HepG2 (cell line): Measurements from ENCODE around the gene XPNPEP1. TPM values are rescaled to one million over a fixed set of nuclear protein-coding genes. Genes with fewer than 3 reads are reported as not detected.

Source experiments
- ATAD3A ChIP-seq: sonication (generic); formaldehyde crosslinking; IDR thresholded peaks from 2 replicates; pipeline ENCODE4 v1.4.0; 2020; ENCODE audit warnings: missing genetic modification reagents
- NRL ChIP-seq: sonication (generic); formaldehyde crosslinking; IDR thresholded peaks from 2 replicates; pipeline ENCODE4 v1.5.0; 2020; ENCODE audit warnings: missing genetic modification reagents, mild to moderate bottlenecking, moderate library complexity, borderline replicate concordance
- PITX1 ChIP-seq: sonication (generic); formaldehyde crosslinking; IDR thresholded peaks from 2 replicates; pipeline ENCODE4 v1.5.1; 2020; ENCODE audit warnings: mild to moderate bottlenecking, missing genetic modification reagents
- ZNF598 ChIP-seq: sonication (generic); formaldehyde crosslinking; IDR thresholded peaks from 2 replicates; pipeline ENCODE4 v1.5.1; 2020; ENCODE audit warnings: mild to moderate bottlenecking, missing genetic modification reagents, borderline replicate concordance
- ZNF878 ChIP-seq: sonication (generic); formaldehyde crosslinking; IDR thresholded peaks from 2 replicates; pipeline ENCODE4 v1.8.1; 2023; ENCODE audit warnings: mild to moderate bottlenecking, missing genetic modification reagents, moderate library complexity
- polyA plus RNA-seq, 8 experiments: library from polyadenylated mRNA; depleted of rRNA in 3 of 8; stranded (reverse) in 7 of 8; unstranded in 1 of 8; fragments of >200 nt; fragmentation: Illumina TruSeq in 4 of 8; extraction: Trizol in 4 of 8; gene quantifications; 2 replicates each; pipeline versions ENCODE4 v1.2.1 to v1.2.3, GENCODE V29; 2011 to 2016; ENCODE audit warnings: low read depth in 4 of 8, missing spikeins in 1 of 8, mixed read lengths in 1 of 8; ENCODE audit not compliant: insufficient read depth in 1 of 8
- total RNA-seq, 5 experiments: library from RNA; depleted of rRNA; stranded (reverse); fragments of >200 nt; fragmentation: Illumina TruSeq; extraction: Trizol; gene quantifications; 2 replicates each; pipeline ENCODE4 v1.2.3, GENCODE V29; 2016; ENCODE audit warnings: low read depth in 1 of 5
- TF ChIP-seq, protein P1 (sequence below): IDR thresholded peaks from 2 replicates; pipeline ENCODE4 v1.6.1; 2012; ENCODE audit warnings: inconsistent platforms
- TF ChIP-seq, protein P2 (sequence below): sonication (generic); formaldehyde crosslinking; IDR thresholded peaks from 2 replicates; pipeline ENCODE4 v1.4.0; 2020; ENCODE audit warnings: missing genetic modification reagents
- TF ChIP-seq, protein P3 (sequence below), 2 experiments: sonication (generic) in 1 of 2; formaldehyde crosslinking in 1 of 2; IDR thresholded peaks; 2 replicates each; pipeline versions ENCODE4 v1.6.1 to v1.9.0; 2014 to 2022; ENCODE audit warnings: antibody characterized with exemption in 1 of 2, borderline replicate concordance in 1 of 2, inconsistent platforms in 1 of 2, low read depth in 1 of 2, missing genetic modification reagents in 1 of 2

Gene XPNPEP1
- total and polyA plus RNA-seq, 2 of the 13 experiments (the other 11 are each of a cell fraction or from before 2014, with no cell fraction given) = 30.3 to 55.5 TPM

DNA sequence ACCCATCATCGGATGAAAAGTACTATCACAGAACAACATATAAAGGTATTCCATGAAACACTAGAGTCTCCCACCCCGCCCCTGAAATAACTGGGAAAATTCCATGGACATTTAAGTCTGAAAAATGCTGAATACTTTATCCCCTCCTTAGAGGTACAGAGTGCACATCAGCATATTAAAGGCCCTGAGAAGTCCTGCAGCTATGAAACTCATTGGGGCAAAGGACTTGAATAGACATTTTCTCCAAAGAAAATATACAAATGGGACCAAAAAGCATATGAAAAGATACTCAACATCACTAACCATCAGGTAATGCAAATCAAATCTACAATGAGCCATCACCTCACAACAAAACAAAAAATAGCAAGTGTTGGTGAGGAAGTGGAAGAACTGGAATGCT, 18.9 kb downstream of the XPNPEP1 start (continued):
- TF ChIP-seq ZNF878 (CRISPR knock-in tag) (no peak), ZNF598 (CRISPR knock-in tag) (no peak), PITX1 (CRISPR knock-in tag) (no peak), NRL (CRISPR knock-in tag) (no peak), ATAD3A (CRISPR knock-in tag) (no peak)
- TF ChIP-seq, protein P1, sequence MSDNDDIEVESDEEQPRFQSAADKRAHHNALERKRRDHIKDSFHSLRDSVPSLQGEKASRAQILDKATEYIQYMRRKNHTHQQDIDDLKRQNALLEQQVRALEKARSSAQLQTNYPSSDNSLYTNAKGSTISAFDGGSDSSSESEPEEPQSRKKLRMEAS = no peak
- TF ChIP-seq, protein P2, sequence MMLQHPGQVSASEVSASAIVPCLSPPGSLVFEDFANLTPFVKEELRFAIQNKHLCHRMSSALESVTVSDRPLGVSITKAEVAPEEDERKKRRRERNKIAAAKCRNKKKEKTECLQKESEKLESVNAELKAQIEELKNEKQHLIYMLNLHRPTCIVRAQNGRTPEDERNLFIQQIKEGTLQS (CRISPR knock-in tag) = no peak
- TF ChIP-seq, protein P3, sequence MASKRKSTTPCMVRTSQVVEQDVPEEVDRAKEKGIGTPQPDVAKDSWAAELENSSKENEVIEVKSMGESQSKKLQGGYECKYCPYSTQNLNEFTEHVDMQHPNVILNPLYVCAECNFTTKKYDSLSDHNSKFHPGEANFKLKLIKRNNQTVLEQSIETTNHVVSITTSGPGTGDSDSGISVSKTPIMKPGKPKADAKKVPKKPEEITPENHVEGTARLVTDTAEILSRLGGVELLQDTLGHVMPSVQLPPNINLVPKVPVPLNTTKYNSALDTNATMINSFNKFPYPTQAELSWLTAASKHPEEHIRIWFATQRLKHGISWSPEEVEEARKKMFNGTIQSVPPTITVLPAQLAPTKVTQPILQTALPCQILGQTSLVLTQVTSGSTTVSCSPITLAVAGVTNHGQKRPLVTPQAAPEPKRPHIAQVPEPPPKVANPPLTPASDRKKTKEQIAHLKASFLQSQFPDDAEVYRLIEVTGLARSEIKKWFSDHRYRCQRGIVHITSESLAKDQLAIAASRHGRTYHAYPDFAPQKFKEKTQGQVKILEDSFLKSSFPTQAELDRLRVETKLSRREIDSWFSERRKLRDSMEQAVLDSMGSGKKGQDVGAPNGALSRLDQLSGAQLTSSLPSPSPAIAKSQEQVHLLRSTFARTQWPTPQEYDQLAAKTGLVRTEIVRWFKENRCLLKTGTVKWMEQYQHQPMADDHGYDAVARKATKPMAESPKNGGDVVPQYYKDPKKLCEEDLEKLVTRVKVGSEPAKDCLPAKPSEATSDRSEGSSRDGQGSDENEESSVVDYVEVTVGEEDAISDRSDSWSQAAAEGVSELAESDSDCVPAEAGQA (IDR thresholded peaks at IDR 0.05; ENCODE audit: low read depth) = no peak
- TF ChIP-seq, protein P3 (CRISPR knock-in tag; IDR thresholded peaks at IDR 0.05; ENCODE audit: borderline replicate concordance) = no peak
